ENCODE data around the gene SCNN1B.

Gene SCNN1B

DNA sequence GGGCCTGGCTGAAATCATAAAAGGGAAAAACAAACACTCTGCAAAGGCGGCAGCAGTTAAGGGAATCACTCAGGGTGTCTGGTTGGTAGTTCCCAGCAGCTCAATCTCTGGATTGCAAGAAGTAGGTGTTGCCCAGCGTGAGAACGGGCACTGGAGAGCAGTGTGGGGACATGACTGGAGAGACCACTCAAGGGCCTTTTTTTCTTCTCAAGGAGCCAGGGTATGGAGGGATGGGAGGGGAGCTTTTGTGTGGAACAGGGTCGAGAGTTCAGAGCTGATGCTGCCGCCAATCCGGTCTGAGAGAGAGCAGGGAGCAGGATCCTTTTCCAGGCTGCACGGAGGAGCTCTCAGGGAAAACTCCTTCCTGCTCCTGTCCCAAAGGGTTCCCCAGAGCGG is 15.2 kb downstream of the SCNN1B start:
- no peak for DNase-seq (ENCODE audit: low read depth)

DNA sequence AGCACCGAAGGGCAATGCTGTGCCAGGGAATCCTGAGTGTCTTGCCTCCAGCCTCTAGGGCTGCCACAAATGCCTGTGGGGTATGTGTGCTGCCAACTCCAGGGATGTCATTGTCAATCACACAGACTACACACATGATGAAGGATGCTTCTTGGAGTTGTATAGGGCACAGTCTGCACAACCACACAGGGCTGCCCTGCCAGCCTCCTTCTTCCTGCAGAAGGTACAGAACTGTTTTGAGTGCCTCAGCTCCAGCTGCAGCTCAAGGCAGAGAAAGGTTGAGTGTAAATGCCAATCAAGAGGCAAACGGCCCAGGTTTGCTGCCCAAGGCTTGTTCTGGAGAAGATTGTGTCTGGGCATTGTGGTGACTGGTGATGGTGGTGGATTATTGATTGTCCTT is 15.6 kb downstream of the SCNN1B start:
- DNase-seq (ENCODE audit: low read depth): no peak
- no peak overlapping the region for H3K4me3 ChIP-seq (ENCODE audit: low read depth, low read length)

More for the DNA sequence above, 15.2 kb downstream of the SCNN1B start:
- H3K4me3 ChIP-seq (ENCODE audit: low read depth, low read length): no peak overlapping the region

DNA sequence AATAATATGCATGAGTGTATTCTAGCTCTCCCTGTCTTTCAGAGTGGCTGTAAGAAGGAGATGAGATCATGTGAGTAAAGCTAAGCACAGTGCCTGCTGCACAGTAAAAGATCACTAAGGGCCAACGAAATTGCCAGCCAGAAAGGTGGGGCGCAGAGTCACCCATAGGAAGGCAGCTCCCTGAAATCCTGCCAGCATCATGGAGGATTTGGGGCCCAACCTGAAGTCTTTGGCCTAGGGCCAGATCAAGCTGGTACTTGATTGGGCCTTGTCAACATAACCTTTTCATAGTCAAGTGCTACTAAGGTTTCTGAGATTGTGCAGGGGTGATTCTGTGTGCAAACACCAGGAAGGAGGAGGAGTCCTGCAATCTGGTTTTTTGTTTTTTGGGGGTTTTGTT is 16.5 kb downstream of the SCNN1B start:
- no peak overlapping the region for H3K4me3 ChIP-seq (ENCODE audit: low read depth, low read length)
- no peak for DNase-seq (ENCODE audit: low read depth)

DNA sequence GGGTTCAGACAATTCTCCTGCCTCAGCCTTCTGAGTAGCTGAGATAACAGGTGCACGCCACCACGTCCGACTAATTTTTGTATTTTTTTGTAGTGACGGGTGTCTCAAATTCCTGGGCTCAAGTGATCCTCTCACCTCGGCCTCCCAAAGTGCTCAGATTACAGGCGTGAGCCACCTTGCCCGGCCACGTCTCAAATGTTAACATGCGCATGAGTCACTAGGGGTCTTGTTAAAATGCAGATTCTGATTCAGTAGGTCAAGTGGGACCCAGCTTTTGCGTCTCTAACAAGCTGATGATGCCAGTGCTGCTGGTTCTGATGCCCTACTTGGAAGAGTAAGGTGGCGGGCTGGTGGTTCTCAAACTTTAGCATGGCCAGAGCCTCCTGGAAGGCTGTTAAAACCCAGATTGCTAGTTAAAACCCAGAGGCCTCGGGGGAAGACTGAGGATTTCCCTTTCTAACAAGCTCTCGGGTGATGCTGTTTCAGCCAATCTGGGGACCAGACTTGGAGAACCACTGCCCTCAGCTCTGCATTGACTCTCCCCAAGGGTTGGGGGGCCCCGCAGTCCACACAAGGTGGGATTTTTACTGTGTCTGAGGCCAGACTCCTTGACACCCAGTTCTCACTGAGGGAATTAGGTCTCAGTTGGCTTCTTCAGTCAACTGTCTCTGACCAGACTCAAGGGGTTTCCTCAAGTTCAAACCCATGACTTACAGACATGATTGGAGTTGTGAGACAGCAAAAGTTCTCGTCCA is 17.9 kb downstream of the SCNN1B start:
- H3K4me3 ChIP-seq (ENCODE audit: low read depth, low read length): no peak overlapping the region
- no peak for DNase-seq (ENCODE audit: low read depth)

DNA sequence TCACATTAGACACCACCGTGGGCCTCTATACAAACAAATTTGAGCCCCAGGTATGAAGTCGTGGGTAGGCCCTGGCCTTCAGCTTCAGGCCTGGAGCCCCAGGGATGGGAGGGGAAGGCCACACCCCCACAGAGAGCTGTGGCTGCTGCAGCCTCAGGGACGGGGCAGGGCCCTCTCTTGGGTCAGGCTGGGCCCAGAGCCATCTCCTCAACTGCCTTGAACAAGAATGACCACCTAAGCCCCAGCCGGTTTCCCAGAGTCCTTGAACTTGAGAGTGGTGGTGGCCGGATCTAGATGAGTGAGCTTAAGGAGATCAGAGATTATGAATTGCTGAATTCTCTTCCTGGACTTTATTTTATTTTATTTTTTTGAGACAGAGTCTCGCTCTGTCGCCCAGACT is 18.6 kb downstream of the SCNN1B start:
- no peak overlapping the region for H3K4me3 ChIP-seq (ENCODE audit: low read depth, low read length)
- no peak for DNase-seq (ENCODE audit: low read depth)

DNA sequence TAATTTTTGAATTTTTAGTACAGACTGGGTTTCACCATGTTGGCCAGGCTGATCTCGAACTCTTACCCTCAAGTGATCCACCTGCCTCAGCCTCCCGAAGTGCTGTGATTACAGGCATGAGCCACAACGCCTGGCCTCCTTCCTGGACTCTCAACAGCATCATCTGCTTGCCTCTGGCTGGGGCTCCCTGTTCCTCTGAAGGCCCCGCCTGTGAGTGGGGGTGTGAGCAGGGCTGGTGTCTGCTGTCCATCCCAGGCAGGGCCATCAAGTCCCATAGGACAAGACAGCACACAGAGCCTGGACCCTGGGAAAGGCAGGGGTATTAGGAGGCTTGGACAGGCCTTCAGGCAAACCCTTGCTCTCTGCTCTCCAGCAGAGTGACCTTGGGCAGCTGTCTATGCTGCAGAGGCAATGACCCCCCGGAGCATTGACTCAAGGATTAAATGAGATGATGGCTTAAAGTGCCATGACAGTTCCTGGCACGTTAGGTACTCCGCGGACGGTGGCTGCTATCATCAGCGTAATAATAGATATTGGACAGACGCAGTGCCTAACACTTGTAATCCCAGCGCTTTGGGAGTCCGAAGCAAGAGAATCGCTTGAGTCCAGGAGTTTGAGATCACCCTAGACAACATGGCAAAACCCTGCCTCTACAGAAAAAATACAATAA is 19.2 kb downstream of the SCNN1B start:
- DNase-seq (ENCODE audit: low read depth): no peak
- H3K4me3 ChIP-seq (ENCODE audit: low read depth, low read length): no peak overlapping the region

DNA sequence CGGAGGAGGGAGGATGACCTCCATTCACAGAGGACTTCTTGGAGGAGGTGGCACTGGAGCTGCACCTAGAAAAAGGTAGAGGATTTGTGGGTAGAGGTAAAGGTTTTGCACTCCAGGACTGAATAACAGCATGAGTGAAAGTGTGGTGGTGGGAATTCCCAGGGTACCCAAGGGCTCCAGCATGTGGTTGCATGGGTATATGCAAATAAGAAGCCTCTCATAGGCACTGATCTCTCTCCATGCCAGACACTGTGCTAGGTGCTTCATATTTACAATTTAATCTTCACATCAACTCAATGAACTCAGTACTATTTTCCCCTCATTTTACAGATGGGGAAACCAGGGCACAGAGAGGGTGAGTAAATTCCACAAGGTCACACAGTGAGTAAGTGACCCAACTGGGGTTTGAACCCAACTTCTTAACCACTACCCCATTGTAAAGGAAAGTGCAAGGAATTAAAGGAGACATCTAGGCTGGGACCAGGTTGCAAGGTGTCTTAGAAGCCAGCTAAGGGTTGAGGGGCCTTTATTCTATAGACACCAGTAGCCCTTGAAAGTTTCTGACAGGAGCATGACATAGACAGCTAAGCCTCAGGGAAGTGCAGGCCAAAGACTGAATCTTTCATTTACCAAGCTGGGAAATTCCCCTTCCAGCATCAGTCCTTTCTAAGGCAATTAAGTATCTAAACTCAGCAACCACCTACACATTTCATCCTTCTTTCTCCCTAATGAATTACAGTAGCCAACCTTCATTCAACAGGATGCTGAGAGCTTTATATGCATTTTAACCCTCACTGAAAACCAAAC is 21.3 kb downstream of the SCNN1B start:
- no peak overlapping the region for H3K4me3 ChIP-seq (ENCODE audit: low read depth, low read length)
- DNase-seq (ENCODE audit: low read depth): no peak

DNA sequence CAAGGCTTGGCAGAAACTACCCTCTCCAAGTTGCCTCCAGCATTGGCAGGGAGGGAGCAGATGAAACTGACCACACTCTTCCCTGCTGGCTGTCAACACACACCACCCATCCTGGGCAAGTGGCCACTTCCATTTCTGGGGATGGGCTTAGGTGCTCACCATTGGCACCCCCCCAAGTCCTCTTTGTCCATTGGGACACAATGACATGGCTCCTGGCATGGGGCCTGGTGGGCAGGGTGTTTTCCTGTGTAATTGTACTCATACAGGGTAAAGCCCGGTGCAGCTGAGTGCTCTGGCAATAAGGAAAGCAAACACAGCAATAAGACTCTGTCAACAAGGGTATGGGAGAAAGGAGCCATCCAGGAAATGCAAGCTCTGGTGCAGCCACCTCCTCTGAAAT is 22.6 kb downstream of the SCNN1B start:
- H3K4me3 ChIP-seq (ENCODE audit: low read depth, low read length): no peak overlapping the region
- no peak for DNase-seq (ENCODE audit: low read depth)

DNA sequence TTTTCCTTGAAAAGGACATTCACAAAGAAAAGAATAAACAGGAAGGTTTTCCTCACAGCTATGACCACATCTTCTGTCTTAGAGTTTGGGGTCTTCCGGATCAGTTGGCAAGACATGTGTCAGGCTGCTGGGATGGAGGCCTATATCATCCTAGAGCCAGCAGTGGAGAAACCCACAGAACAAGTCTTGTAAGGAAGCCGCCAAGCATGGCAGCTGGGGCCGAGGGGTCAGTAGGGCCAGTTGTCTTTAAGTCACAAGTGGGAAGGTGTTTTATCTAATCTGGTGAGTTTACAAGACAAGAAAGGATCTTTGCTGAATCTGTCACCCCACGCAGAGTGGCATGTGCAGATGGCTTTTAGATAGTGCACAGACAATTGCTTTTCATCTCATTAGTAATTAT is 25.7 kb downstream of the SCNN1B start:
- no peak for DNase-seq (ENCODE audit: low read depth)

DNA sequence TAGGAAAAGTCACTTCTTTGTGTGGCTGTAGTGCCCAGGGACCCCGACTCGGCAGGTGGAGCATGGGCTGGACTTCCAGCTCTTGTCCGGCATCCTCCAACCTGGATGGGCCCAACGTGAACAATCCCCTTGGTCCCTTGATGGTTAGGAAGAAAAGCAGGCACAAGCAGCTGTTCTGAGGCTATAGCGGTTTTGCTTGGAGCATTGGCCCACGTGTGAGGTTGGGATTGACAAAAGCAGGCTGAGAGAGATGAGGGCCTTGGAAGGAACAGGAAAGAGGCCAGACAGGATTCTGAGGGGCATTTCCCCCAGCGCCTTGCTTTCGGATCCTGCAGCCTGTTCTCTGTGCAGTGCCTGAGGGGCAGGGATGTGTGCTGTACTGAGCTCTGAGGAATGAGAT is 28.1 kb downstream of the SCNN1B start:
- H3K4me3 ChIP-seq (ENCODE audit: low read depth, low read length): no peak overlapping the region
- DNase-seq (ENCODE audit: low read depth): no peak

More for the DNA sequence above, 25.7 kb downstream of the SCNN1B start:
- H3K4me3 ChIP-seq (ENCODE audit: low read depth, low read length): no peak overlapping the region

DNA sequence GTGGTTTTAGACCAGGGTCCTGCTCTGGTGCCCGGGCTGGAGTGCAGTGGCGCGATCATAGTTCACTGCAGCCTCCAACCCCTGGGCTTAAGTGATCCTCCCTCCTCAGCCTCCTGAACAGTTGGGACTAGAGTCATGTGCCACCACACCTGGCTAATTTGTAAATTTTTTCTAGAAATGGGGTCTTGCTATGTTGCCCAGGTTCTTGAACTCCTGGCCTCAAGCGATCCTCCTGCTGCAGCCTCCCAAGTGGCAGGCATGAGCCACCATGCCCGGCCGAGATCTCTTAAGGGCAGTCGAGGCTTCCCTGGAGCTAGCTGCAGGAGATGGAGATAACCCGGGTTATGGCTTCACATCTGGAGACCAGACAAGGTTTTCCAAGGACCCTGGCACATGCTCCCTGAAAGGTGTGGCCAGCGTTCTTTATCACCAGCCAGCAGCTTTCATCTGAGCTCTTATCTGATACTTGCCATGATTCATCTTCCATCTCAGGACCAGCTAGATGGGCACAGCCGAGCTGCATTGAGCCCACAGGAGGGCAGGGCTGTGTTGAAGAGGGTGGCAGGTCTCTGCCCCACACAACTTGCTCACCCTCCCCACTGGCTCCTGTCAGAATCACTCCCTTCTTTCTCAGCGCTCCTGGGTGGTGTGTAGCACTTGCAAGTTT is 28.6 kb downstream of the SCNN1B start:
- H3K4me3 ChIP-seq (ENCODE audit: low read depth, low read length): no peak overlapping the region
- DNase-seq (ENCODE audit: low read depth): no peak

DNA sequence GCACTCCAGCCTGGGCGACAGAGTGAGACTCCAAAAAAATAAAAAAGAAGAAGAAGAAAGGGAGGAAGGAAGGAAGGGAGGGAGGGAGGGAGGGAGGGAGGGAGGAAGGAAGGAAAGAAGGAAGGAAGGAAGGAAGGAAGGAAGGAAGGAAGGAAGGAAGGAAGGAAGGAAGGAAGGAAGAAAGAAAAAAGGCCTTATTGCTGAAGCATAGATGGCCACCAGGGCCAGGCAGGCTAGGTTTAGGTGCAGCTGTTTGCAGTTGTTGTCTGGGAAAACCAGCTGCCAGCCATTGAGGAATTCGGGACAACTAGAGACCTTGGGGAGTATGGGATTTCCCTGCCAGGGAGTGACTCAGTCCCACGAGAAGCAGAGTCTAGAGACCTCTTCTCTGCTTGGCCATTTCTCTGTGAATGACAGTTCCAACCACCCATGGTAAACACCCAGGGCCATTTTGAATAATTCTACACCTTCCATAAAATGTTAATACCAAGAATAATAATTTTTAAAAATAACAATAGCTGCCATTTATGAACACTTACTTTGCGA is 31.0 kb downstream of the SCNN1B start:
- DNase-seq (ENCODE audit: low read depth): no peak
- H3K4me3 ChIP-seq (ENCODE audit: low read depth, low read length): no peak overlapping the region

DNA sequence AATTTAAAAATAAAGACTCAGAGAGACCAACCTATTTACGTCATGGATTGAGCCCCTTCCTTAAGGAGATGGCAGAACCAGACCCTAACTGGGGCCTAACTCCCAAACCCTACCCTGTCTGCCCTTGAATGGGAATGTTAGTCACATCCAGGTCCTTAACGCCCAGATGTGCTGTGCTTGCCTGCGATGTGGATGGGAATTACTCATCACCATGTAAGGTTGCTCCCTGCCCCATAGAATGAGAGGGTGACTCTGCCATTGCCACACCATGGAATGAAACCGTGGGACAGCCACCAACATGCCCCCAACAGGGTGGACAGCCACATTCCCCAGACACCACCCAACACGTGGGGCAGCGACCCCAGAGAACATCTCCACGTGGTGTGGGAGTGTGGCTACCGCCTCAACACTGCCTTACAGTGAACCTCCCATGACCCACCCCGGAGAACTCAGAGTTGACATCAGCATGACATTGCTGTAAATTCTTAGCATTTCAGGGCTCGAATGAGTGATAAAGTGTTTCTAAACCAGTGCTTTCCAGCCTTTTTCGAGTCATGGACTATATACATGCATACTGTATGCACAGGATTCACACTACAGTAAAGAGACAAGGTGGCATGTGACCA is 31.8 kb downstream of the SCNN1B start:
- H3K4me3 ChIP-seq (ENCODE audit: low read depth, low read length): no peak overlapping the region
- no peak for DNase-seq (ENCODE audit: low read depth)

DNA sequence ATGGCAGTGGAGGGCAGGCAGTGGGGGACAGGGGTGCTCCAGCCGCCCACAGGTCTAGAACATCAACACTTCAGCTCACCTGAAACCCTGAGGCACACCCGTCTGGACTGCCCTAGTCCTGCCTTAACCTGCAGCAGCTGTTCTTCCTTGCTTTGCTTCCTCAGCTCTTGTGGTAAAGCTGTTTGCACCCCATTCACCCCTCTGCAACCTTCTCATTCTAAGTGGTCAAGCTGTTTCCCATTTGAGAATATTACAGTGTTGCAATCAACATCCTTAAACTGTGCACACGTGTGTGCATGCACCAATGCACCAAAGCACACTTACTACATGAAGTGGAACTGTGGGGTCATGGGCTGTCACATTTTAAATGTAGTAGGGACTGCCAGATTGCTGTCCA is 32.4 kb downstream of the SCNN1B start:
- no peak for DNase-seq (ENCODE audit: low read depth)
- H3K4me3 ChIP-seq (ENCODE audit: low read depth, low read length): no peak overlapping the region

DNA sequence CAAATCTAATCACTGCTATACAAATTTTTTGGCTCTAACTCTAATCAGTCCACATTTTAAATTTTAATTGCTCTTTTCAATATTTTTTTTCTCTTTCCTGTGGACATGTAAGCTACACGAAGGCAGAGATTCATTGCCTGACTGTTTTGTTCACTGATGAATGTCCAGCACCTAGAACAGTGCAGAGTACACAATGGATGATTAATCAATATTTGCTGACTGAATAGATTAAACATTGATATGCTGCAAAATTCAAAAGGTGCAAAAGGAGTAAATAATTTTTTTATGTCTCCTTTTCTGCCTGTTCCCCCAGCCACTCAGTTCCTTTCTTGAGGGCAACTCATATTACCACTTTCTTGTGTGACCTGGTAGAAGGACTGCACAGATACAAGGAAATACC is 32.8 kb downstream of the SCNN1B start:
- no peak for DNase-seq (ENCODE audit: low read depth)
- no peak overlapping the region for H3K4me3 ChIP-seq (ENCODE audit: low read depth, low read length)

DNA sequence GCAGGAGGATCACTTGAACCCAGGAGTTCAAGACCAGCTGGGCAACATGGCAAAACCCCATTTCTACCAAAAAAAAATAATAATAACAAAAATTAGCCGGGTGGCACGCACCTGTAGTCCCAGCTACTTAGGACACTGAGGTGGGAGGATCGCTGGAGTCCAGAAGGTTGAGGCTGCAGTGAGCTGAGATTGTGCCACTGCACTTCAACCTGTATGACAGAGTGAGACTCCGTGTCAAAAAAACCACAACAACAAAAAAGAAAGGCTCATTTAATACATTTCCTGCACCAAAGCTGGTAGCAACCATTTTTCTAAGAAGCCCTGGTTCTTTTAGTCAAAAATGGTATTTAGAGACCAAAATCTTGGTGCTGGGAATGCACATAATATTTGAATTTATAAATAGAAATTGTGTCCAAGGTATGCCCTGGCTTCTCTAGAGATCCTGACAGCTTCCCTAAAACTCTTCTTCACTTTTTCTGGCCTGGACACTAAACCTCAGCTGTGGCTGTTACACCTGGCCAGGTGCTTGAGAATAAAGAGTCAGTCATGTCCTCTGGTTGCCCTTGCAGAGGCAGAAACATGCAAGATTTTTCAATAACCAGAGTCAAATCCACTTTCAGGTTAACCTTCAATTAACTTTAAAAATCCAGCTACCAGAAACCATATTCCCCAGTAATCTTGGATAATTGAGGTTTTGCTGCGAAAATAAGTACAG is 35.9 kb downstream of the SCNN1B start:
- DNase-seq (ENCODE audit: low read depth): no peak
- no peak overlapping the region for H3K4me3 ChIP-seq (ENCODE audit: low read depth, low read length)

DNA sequence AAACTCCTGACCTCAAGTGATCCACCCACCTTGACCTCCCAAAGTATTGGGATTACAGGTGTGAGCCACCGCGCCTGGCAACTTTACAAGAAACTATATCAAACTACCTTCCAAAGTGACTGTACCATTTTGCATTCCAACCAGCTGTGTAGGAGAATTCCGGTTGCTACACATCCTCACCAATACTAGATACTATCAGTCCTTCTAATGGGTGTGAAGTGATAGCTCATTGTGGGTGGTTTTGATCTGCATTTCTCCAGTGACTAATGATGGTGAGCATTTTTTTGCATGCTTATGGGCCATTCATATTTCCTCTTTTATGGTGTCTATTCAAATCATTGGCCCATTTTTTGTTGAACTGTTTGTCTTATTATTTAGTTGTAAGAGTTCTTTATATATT is 37.7 kb downstream of the SCNN1B start:
- H3K4me3 ChIP-seq (ENCODE audit: low read depth, low read length): no peak overlapping the region
- DNase-seq (ENCODE audit: low read depth): no peak

DNA sequence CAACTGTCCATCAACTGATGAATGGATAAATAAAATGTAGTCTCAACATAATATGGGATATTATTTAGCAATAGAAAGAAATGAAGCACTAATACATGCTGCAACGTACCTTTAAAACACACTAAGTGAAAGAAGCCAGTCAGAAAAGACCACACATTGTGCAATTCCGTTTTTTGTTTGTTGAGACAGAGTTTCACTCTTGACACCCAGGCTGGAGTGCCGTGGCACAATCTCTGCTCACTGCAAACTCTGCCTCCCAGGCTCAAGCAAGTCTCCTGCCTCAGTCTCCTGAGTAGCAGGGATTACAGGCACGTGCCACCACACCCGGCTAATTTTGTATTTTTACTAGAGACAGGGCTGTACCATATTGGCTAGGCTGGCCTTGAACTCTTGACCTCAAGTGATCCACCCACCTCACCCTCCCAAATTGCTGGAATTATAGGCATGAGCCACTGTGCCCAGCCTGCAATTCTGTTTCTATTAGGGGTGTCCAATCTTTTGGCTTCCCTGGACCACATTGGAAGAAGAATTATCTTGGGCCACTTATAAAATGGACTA is 40.1 kb downstream of the SCNN1B start:
- DNase-seq (ENCODE audit: low read depth): no peak
- no peak overlapping the region for H3K4me3 ChIP-seq (ENCODE audit: low read depth, low read length)

Data from skeletal muscle cell (primary cell).